IgD-negative memory B cell (primary cell): ENCODE measurements around the gene FMN2. TPM values are rescaled to one million over a fixed set of nuclear protein-coding genes. Genes with fewer than 3 reads are reported as not detected.
A peak's percentile ranks its signal among the peaks of the same experiment; 100 is the strongest.

Source experiments
- H3K27ac Mint-ChIP-seq, 3 donors: one replicate each; pipeline ENCODE4 v1.8.0; 2020 to 2022; ENCODE audit warnings: mild to moderate bottlenecking in 3 of 3, mixed read lengths in 3 of 3, moderate library complexity in 1 of 3
- H3K27me3 Mint-ChIP-seq: one replicate; pipeline ENCODE4 v1.8.0; 2021; ENCODE audit warnings: mixed read lengths
- H3K36me3 Mint-ChIP-seq: one replicate; pipeline ENCODE4 v1.8.0; 2020; ENCODE audit warnings: mild to moderate bottlenecking, mixed read lengths
- H3K4me1 Mint-ChIP-seq, 3 donors: one replicate each; pipeline ENCODE4 v1.8.0; 2020 to 2022; ENCODE audit warnings: mixed read lengths in 3 of 3, mild to moderate bottlenecking in 1 of 3
- H3K4me3 Mint-ChIP-seq, 4 donors: one replicate each; pipeline ENCODE4 v1.8.0; 2020 to 2022; ENCODE audit warnings: mild to moderate bottlenecking in 4 of 4, mixed read lengths in 4 of 4, moderate library complexity in 3 of 4
- H3K9me3 Mint-ChIP-seq, 3 donors: one replicate each; pipeline ENCODE4 v1.8.0; 2020 to 2021; ENCODE audit warnings: mixed read lengths in 3 of 3, mild to moderate bottlenecking in 1 of 3
- polyA plus RNA-seq: library from polyadenylated mRNA; unstranded; fragments of 300-500 nt; fragmentation: Illumina TruSeq; gene quantifications from one replicate; pipeline ENCODE4 v1.2.3, GENCODE V29; 2021

Gene FMN2
- polyA plus RNA-seq, 1 donor from 2014 or later, result not detected

GRCh38 chr1:240139511-240139910 is 47.8 kb downstream of the FMN2 start:
- no peak overlapping the region for H3K4me3 Mint-ChIP-seq
- no peaks in the 10 kb centered on the region for H3K27me3 Mint-ChIP-seq
- H3K4me1 Mint-ChIP-seq, result no peaks in the 10 kb centered on the region
- H3K36me3 Mint-ChIP-seq, result no peaks in the 10 kb centered on the region
- H3K9me3 Mint-ChIP-seq, result peaks cover 0 to 3% (median 0%) of the 10 kb centered on the region in 3 donors
- H3K27ac Mint-ChIP-seq, result no peak overlapping the region

- Mint-ChIP-seq H3K27me3 (no peaks in the 10 kb centered on the region), H3K4me3 (no peak overlapping the region), H3K9me3 (no peaks in the 10 kb centered on the region), H3K27ac (no peak overlapping the region), H3K36me3 (no peaks in the 10 kb centered on the region), H3K4me1 (no peaks in the 10 kb centered on the region)
These were observed 53.4 kb downstream of the FMN2 start for GRCh38 chr1:240145120-240145519.

DNA sequence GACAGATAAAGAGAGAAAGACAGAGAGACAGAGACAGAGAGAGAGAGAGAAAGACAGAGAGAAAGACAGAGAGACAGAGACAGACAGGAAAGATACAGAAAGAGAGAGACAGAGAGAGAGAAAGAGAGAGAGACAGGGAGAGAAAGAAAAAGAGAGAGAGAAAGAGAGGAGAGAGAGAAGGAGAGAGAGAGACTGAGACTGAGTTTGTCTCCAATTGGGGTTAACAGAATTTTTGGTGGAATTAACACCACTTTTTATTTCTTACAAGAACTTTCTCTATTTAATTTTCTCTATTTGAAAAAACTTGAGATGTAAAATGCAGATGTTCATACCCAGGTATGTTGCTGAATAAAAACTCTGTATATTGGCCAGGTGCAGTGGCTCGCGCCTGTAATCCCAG is 56.6 kb downstream of the FMN2 start:
- Mint-ChIP-seq H3K9me3 (no peaks in the 10 kb centered on the region), H3K27me3 (no peaks in the 10 kb centered on the region), H3K4me1 (peaks cover 0 to 2% (median 0%) of the 10 kb centered on the region in 3 donors), H3K4me3 (no peak overlapping the region), H3K27ac (no peak overlapping the region), H3K36me3 (no peaks in the 10 kb centered on the region)

- Mint-ChIP-seq H3K36me3 (no peaks in the 10 kb centered on the region), H3K9me3 (no peaks in the 10 kb centered on the region), H3K27ac (no peak overlapping the region), H3K4me3 (no peak overlapping the region), H3K27me3 (no peaks in the 10 kb centered on the region), H3K4me1 (peaks cover 0 to 2% (median 0%) of the 10 kb centered on the region in 3 donors)
These were observed 57.9 kb downstream of the FMN2 start for GRCh38 chr1:240149484-240150094.

GRCh38 chr1:240151136-240151735 is 59.6 kb downstream of the FMN2 start:
- Mint-ChIP-seq H3K9me3 (peaks cover 0 to 4% (median 2%) of the 10 kb centered on the region in 3 donors), H3K27me3 (no peaks in the 10 kb centered on the region), H3K4me3 (no peak overlapping the region), H3K27ac (no peak overlapping the region), H3K36me3 (no peaks in the 10 kb centered on the region), H3K4me1 (peaks cover 0 to 2% (median 0%) of the 10 kb centered on the region in 3 donors)

DNA sequence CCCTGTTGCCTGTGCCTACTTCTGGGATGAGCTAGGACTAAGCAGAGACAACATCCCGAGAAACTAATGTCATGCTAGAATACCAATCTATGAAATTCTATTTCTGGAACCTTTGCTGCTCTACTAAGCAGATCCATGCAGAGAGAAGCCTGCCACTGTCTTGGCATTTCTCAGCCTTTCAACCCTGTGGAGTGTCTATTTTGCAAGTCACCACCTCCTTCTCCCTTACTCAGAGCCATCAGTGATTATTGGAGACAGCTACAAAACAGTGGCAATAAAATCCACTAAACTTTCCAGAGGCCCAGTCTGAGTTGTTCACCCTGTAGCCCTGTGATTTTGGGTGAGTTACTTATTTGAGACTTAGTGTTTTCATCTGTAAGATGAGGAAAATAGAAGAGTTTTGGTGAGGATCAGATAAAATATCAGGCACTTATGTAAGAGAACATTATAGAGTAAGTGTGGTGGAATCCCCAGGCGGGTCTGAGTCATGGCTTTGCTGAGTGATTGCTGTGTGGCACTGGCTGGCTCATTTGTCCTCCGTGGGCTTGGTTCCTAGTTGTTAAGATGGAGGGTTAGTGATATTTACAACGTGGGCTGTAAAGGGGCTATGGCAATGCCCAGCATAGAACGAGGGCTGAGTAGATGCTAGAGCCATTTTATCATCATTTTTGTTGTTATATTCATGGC is 61.1 kb downstream of the FMN2 start:
- Mint-ChIP-seq H3K36me3 (no peaks in the 10 kb centered on the region), H3K4me1 (peaks cover 0 to 2% (median 0%) of the 10 kb centered on the region in 3 donors), H3K9me3 (peaks cover 0 to 7% (median 2%) of the 10 kb centered on the region in 3 donors), H3K27ac (peak overlapping the region in 1 of 3 donors; percentile 30), H3K4me3 (no peak overlapping the region), H3K27me3 (no peaks in the 10 kb centered on the region)

GRCh38 chr1:240155605-240156004 is 63.9 kb downstream of the FMN2 start:
- H3K4me3 Mint-ChIP-seq, result no peak overlapping the region
- H3K4me1 Mint-ChIP-seq, result peaks cover 0 to 2% (median 0%) of the 10 kb centered on the region in 3 donors
- H3K9me3 Mint-ChIP-seq, result peaks cover 2 to 8% (median 4%) of the 10 kb centered on the region in 3 donors
- no peaks in the 10 kb centered on the region for H3K36me3 Mint-ChIP-seq
- no peak overlapping the region for H3K27ac Mint-ChIP-seq
- no peaks in the 10 kb centered on the region for H3K27me3 Mint-ChIP-seq

DNA sequence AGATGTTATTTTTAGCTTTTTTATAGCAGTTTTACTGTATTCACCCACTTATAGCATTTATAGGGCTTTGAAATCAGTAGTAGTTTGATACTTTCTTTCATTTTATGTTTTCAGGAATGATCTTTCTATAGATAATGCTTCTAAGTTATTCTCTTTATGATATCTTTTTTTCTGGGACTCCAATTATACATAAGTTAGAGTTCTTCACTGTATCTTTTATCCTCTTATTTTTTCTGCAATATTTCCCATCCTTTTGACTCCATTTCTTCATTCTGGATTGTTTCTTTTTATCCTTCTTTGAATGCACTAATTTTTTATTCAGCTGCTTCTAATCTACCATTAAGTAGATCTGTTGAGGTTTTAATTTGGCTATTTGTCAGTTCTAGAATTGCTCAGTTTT is 73.1 kb downstream of the FMN2 start:
- no peaks in the 10 kb centered on the region for H3K4me1 Mint-ChIP-seq
- no peaks in the 10 kb centered on the region for H3K27me3 Mint-ChIP-seq
- no peak overlapping the region for H3K4me3 Mint-ChIP-seq
- no peak overlapping the region for H3K27ac Mint-ChIP-seq
- peaks cover 2 to 11% (median 4%) of the 10 kb centered on the region in 3 donors for H3K9me3 Mint-ChIP-seq
- H3K36me3 Mint-ChIP-seq, result no peaks in the 10 kb centered on the region

GRCh38 chr1:240169188-240169587 is 77.5 kb downstream of the FMN2 start:
- H3K9me3 Mint-ChIP-seq, result peaks cover 0 to 9% (median 7%) of the 10 kb centered on the region in 3 donors
- no peak overlapping the region for H3K4me3 Mint-ChIP-seq
- H3K4me1 Mint-ChIP-seq, result no peaks in the 10 kb centered on the region
- no peaks in the 10 kb centered on the region for H3K27me3 Mint-ChIP-seq
- no peaks in the 10 kb centered on the region for H3K36me3 Mint-ChIP-seq
- no peak overlapping the region for H3K27ac Mint-ChIP-seq

DNA sequence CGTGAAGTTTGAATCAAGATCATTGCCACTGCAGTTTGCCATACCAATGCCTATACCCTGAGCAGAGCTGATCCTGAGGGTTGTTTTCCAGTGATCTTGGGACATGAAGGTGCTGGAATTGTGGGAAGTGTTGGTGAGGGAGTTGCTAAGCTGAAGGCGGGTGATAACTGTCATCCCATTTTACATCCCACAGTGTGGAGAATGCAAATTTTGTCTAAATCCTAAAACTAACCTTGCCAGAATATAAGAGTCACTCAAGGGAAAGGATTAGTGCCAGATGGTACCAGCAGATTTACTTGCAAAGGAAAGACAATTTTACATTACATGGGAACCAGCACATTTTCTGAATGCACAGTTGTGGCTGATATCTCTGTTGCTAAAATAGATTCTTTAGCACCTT is 78.6 kb downstream of the FMN2 start:
- Mint-ChIP-seq H3K36me3 (no peaks in the 10 kb centered on the region), H3K9me3 (peaks cover 0 to 4% (median 4%) of the 10 kb centered on the region in 3 donors), H3K27ac (no peak overlapping the region), H3K4me3 (no peak overlapping the region), H3K4me1 (no peaks in the 10 kb centered on the region), H3K27me3 (no peaks in the 10 kb centered on the region)

- no peaks in the 10 kb centered on the region for H3K27me3 Mint-ChIP-seq
- H3K27ac Mint-ChIP-seq, result no peak overlapping the region
These were observed 79.1 kb downstream of the FMN2 start for GRCh38 chr1:240170806-240171205.

GRCh38 chr1:240171907-240172306 is 80.2 kb downstream of the FMN2 start:
- Mint-ChIP-seq H3K27me3 (no peaks in the 10 kb centered on the region), H3K4me1 (no peaks in the 10 kb centered on the region), H3K4me3 (no peak overlapping the region), H3K9me3 (peaks cover 0 to 7% (median 4%) of the 10 kb centered on the region in 3 donors), H3K36me3 (no peaks in the 10 kb centered on the region), H3K27ac (no peak overlapping the region)

More at GRCh38 chr1:240170806-240171205, 79.1 kb downstream of the FMN2 start:
- Mint-ChIP-seq H3K4me1 (no peaks in the 10 kb centered on the region), H3K36me3 (no peaks in the 10 kb centered on the region), H3K4me3 (no peak overlapping the region), H3K9me3 (peaks cover 0 to 7% (median 4%) of the 10 kb centered on the region in 3 donors)

DNA sequence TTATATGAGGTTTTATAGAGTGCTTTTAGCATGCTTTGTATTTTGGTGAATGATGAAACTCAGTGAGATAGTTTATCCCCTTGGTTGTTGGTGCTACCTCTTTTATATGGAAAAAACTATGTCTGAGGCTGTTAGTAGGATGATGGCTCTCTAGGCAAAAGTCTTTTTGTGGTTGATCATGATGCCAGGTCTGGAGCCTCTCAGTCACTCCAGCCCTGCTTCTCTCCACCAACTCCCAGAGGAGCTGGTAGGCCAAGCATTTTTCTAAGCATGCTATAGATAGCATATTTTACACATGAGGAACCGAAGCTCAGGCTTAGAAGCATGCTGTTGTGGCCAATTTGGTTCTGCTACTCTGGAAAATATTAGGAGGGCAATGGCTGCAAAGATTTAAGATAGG is 82.2 kb downstream of the FMN2 start:
- Mint-ChIP-seq H3K9me3 (peaks cover 0 to 7% (median 2%) of the 10 kb centered on the region in 3 donors), H3K4me1 (no peaks in the 10 kb centered on the region), H3K4me3 (no peak overlapping the region), H3K27me3 (no peaks in the 10 kb centered on the region), H3K27ac (no peak overlapping the region), H3K36me3 (no peaks in the 10 kb centered on the region)

DNA sequence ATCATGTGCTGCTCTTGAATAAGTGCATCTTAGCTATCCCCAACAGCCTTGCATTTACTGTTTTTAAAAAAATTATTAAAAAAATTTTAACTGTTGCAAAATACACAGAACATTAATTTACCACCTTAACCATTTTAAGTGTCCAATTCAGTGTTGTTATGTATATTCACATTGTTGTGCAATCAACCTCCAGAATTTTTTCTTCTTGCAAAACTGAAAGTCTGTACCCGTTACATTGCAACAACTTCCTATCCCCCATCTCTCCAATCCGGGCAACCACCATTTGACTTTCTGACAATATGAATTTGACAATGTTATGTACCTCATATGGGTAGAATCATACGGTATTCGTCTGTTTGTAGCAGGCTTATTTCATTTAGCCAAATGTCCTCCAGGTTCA is 83.1 kb downstream of the FMN2 start:
- Mint-ChIP-seq H3K36me3 (no peaks in the 10 kb centered on the region), H3K27ac (no peak overlapping the region), H3K4me1 (peaks cover 0 to 1% (median 0%) of the 10 kb centered on the region in 3 donors), H3K27me3 (no peaks in the 10 kb centered on the region), H3K4me3 (no peak overlapping the region), H3K9me3 (peaks cover 2 to 7% (median 2%) of the 10 kb centered on the region in 3 donors)

DNA sequence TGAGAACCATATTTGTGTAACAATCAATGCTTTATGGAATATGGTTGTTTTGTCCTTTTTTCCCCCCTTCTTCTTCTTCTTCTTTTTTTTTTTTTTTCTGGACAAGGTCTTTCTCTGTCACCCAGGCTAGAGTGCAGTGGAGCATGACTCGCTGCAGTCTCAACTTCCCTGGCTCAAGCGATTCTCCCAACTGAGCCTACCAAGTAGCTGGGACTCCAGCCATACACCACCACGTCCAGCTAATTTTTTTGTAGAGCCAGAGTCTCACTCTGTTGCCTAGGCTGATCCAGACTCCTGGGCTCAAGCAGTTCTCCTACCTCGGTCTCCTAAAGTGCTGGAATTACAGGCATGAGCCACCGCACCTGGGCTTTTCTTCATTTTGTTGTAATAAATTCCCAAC is 86.7 kb downstream of the FMN2 start:
- Mint-ChIP-seq H3K27ac (peak overlapping the region in 1 of 3 donors; percentile 73), H3K36me3 (no peaks in the 10 kb centered on the region), H3K27me3 (no peaks in the 10 kb centered on the region), H3K4me1 (peaks cover 0 to 1% (median 0%) of the 10 kb centered on the region in 3 donors), H3K4me3 (no peak overlapping the region), H3K9me3 (peaks cover 0 to 4% (median 2%) of the 10 kb centered on the region in 3 donors)
